ENCODE data around the gene SMPDL3A.

GRCh38 chr6:122845464-122845863 is 56.4 kb downstream of the SMPDL3A start:
- no peak for TF ChIP-seq CTCF (IDR thresholded peaks at IDR 0.05; ENCODE audit: low read length)
- no peak for TF ChIP-seq EZH2 (optimal IDR thresholded peaks at IDR 0.05; ENCODE audit: low read depth, low read length)
